ENCODE measurements around the gene KLHL29. TPM values are rescaled to one million over a fixed set of nuclear protein-coding genes. Genes with fewer than 3 reads are reported as not detected.

The KLHL29 gene
- total RNA-seq, 3 donors from 2014 or later (not counting 1 experiment from before 2014, with no cell fraction given), result 0.24 to 0.43 (median 0.33) TPM

DNA sequence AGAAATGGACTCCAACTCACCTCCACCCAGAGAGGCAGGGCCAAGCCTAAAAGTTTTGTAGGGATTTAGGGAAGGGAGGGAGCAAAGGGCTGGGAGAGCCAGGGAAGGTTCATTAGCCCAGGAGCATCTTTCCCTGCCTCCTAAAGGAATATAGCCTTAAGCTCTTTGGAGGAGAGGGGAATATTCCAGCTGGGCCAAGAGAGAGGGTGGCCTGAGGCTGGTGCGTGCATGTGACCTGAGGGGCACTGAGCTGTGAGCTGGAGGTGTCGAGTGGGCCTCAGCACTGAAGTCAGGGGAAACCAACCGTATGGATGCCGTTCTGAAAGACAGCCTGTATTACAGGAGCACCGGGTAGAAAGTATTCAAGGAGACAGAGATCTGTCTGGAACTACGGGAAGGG lies 112.6 kb downstream of the KLHL29 start:
- H3K4me3 Mint-ChIP-seq, result no peak overlapping the region
- Histone ChIP-seq H3K4me3 (ENCODE audit: low read length) (no peak overlapping the region), H3K9me3 (ENCODE audit: control insufficient read depth, insufficient read depth, low read length) (no peaks in the 10 kb centered on the region), H3K27ac (ENCODE audit: low read length) (no peak overlapping the region), H3K27me3 (ENCODE audit: control insufficient read depth, insufficient read depth, low read length) (no peaks in the 10 kb centered on the region), H3K4me1 (ENCODE audit: control insufficient read depth, insufficient read depth, low read length) (peaks cover 10% of the 10 kb centered on the region), H3K36me3 (ENCODE audit: control insufficient read depth, insufficient read depth, low read length) (no peaks in the 10 kb centered on the region)
- peaks cover 18 to 35% of the 10 kb centered on the region in 2 donors for H3K27me3 Mint-ChIP-seq (ENCODE audit: low read depth in 2 of 2)
- WGBS (ENCODE audit: insufficient coverage), result 48% methylated on average over 6 of the region's 6 CpGs
- no peak overlapping the region for H3K27ac Mint-ChIP-seq
- H3K36me3 Mint-ChIP-seq, result no peaks in the 10 kb centered on the region
- ATAC-seq (no peak), DNase-seq (no peak)
- no peak for TF ChIP-seq CTCF (IDR thresholded peaks at IDR 0.05)
- H3K9me3 Mint-ChIP-seq, result no peaks in the 10 kb centered on the region
- H3K4me1 Mint-ChIP-seq, result peaks cover 9 to 10% of the 10 kb centered on the region in 2 donors
- intact Hi-C loops (cut with micrococcal nuclease), result no loop called here

DNA sequence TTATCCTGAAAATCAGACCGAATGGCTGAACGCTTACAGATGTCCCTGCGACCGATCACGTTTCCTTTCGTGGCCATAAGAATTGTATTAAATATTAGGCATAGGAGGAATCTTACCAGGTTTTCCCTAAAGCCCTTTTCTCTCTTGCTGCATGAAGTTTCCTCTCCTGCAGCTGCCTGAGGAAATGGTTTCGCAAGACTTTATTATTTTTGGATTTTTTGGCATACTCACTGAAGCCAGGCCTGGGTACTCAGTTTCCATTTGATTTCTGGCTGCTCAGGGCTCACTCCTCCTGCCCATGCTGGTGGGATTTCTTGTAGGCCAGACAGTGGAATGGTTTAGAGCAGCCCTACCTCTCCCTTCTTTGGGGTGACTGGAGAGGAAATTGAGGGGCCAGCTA lies 114.0 kb downstream of the KLHL29 start:
- Histone ChIP-seq H3K4me1 (ENCODE audit: control insufficient read depth, insufficient read depth, low read length) (peaks cover 10% of the 10 kb centered on the region), H3K36me3 (ENCODE audit: control insufficient read depth, insufficient read depth, low read length) (no peaks in the 10 kb centered on the region), H3K9me3 (ENCODE audit: control insufficient read depth, insufficient read depth, low read length) (no peaks in the 10 kb centered on the region), H3K27me3 (ENCODE audit: control insufficient read depth, insufficient read depth, low read length) (no peaks in the 10 kb centered on the region), H3K27ac (ENCODE audit: low read length) (no peak overlapping the region), H3K4me3 (ENCODE audit: low read length) (no peak overlapping the region)
- Mint-ChIP-seq H3K4me3 (no peak overlapping the region), H3K27ac (no peak overlapping the region), H3K9me3 (no peaks in the 10 kb centered on the region), H3K36me3 (no peaks in the 10 kb centered on the region), H3K27me3 (ENCODE audit: low read depth in 2 of 2) (peaks cover 18 to 35% of the 10 kb centered on the region in 2 donors), H3K4me1 (peaks cover 9 to 10% of the 10 kb centered on the region in 2 donors)
- DNase-seq (no peak), ATAC-seq (no peak)
- no peak for TF ChIP-seq CTCF (IDR thresholded peaks at IDR 0.05)
- 79% methylated on average over 7 of the region's 7 CpGs for WGBS (ENCODE audit: insufficient coverage)
- intact Hi-C loops (cut with micrococcal nuclease), result no loop called here

GRCh38 chr2:23499439-23499838 lies 114.5 kb downstream of the KLHL29 start:
- Histone ChIP-seq H3K4me3 (ENCODE audit: low read length) (no peak overlapping the region), H3K36me3 (ENCODE audit: control insufficient read depth, insufficient read depth, low read length) (no peaks in the 10 kb centered on the region), H3K27me3 (ENCODE audit: control insufficient read depth, insufficient read depth, low read length) (no peaks in the 10 kb centered on the region), H3K27ac (ENCODE audit: low read length) (no peak overlapping the region), H3K9me3 (ENCODE audit: control insufficient read depth, insufficient read depth, low read length) (no peaks in the 10 kb centered on the region), H3K4me1 (ENCODE audit: control insufficient read depth, insufficient read depth, low read length) (peaks cover 10% of the 10 kb centered on the region)
- Mint-ChIP-seq H3K4me3 (no peak overlapping the region), H3K4me1 (peaks cover 9 to 10% of the 10 kb centered on the region in 2 donors), H3K27me3 (ENCODE audit: low read depth in 2 of 2) (peaks cover 18 to 35% of the 10 kb centered on the region in 2 donors), H3K36me3 (no peaks in the 10 kb centered on the region), H3K27ac (no peak overlapping the region), H3K9me3 (no peaks in the 10 kb centered on the region)
- TF ChIP-seq CTCF (IDR thresholded peaks at IDR 0.05), result no peak
- no peak for ATAC-seq
- 92% methylated on average over 8 of the region's 8 CpGs for WGBS (ENCODE audit: insufficient coverage)
- no peak for DNase-seq
- intact Hi-C loops (cut with micrococcal nuclease), result no loop called here

GRCh38 chr2:23500836-23501235 lies 115.9 kb downstream of the KLHL29 start:
- WGBS (ENCODE audit: insufficient coverage), result 91% methylated on average over 12 of the region's 12 CpGs
- no peak overlapping the region for H3K27ac ChIP-seq (ENCODE audit: low read length)
- H3K4me3 ChIP-seq (ENCODE audit: low read length), result no peak overlapping the region
- no peak for DNase-seq
- H3K27me3 Mint-ChIP-seq (ENCODE audit: low read depth in 2 of 2), result peaks cover 14 to 30% of the 10 kb centered on the region in 2 donors
- H3K4me1 ChIP-seq (ENCODE audit: control insufficient read depth, insufficient read depth, low read length), result peaks cover 10% of the 10 kb centered on the region
- no peaks in the 10 kb centered on the region for H3K9me3 Mint-ChIP-seq
- no peak for ATAC-seq
- no peak for TF ChIP-seq CTCF (IDR thresholded peaks at IDR 0.05)
- H3K36me3 ChIP-seq (ENCODE audit: control insufficient read depth, insufficient read depth, low read length), result no peaks in the 10 kb centered on the region
- peaks cover 9 to 10% of the 10 kb centered on the region in 2 donors for H3K4me1 Mint-ChIP-seq
- no peak overlapping the region for H3K27ac Mint-ChIP-seq
- no peak overlapping the region for H3K4me3 Mint-ChIP-seq
- intact Hi-C loops (cut with micrococcal nuclease), result no loop called here
- H3K27me3 ChIP-seq (ENCODE audit: control insufficient read depth, insufficient read depth, low read length), result no peaks in the 10 kb centered on the region
- H3K9me3 ChIP-seq (ENCODE audit: control insufficient read depth, insufficient read depth, low read length), result no peaks in the 10 kb centered on the region
- H3K36me3 Mint-ChIP-seq, result no peaks in the 10 kb centered on the region
